IMR-90 (cell line): ENCODE results near the gene ACSL3. TPM values are rescaled to one million over a fixed set of nuclear protein-coding genes. Genes with fewer than 3 reads are reported as not detected.
"Not testable (repeated sequence)": the region's sequence is repeated elsewhere in the genome, so short reads cannot be mapped to it uniquely, and the experiment has no call there.

Experiments
- ATAC-seq: fragments of 200-7000 bp; cut with Tn5 transposase; 2 replicates; pipeline ENCODE4 v1.9.1; 2020; ENCODE audit warnings: low read depth, mild to moderate bottlenecking, moderate library complexity
- BruUV-seq: library from RNA; stranded (reverse); fragments of 400-500 nt; replicated peaks from 2 replicates; lab custom pipeline; 2021; lab: Mats Ljungman, UMichigan
- CTCF ChIA-PET: fragments of 300-600 bp; formaldehyde crosslinking; extraction: SDS; loops from one replicate; lab custom pipeline; 2021; ENCODE audit warnings: antibody characterized with exemption; lab: Yijun Ruan, JAX
- POLR2A ChIA-PET: fragments of 300-600 bp; sonication (Branson Sonifier 250); formaldehyde crosslinking; loops from one replicate; lab custom pipeline; 2022; ENCODE audit warnings: antibody characterized with exemption; ENCODE audit not compliant: unreplicated experiment; lab: Charles Lee
- DNase-seq: peaks from one replicate; pipeline ENCODE4 v3.0.0; 2013
- H2AFZ ChIP-seq: replicated peaks from 2 replicates; pipeline ENCODE3; 2013; ENCODE audit warnings: low read length, mild to moderate bottlenecking; ENCODE audit not compliant: poor library complexity
- H2AK5ac ChIP-seq: 2 replicates; pipeline ENCODE4 v1.6.1; 2013; ENCODE audit warnings: low read depth, low read length, inconsistent platforms
- H2AK9ac ChIP-seq: replicated peaks from 2 replicates; pipeline ENCODE3; 2013; ENCODE audit warnings: mild to moderate bottlenecking, low read depth, low read length, moderate library complexity; ENCODE audit not compliant: poor library complexity
- H2BK120ac ChIP-seq: 2 replicates; pipeline ENCODE4 v1.6.1; 2013; ENCODE audit warnings: low read depth, low read length, inconsistent platforms
- H2BK15ac ChIP-seq: 3 replicates; pipeline ENCODE4 v1.6.1; 2013; ENCODE audit warnings: low read depth, low read length, inconsistent platforms
- H2BK20ac ChIP-seq: 2 replicates; pipeline ENCODE4 v1.6.1; 2013; ENCODE audit warnings: low read depth, mild to moderate bottlenecking, inconsistent platforms, low read length, moderate library complexity
- H2BK5ac ChIP-seq: 2 replicates; pipeline ENCODE4 v1.6.1; 2013; ENCODE audit warnings: mild to moderate bottlenecking, low read depth, low read length, inconsistent platforms; ENCODE audit not compliant: poor library complexity, severe bottlenecking
- H3K14ac ChIP-seq: replicated peaks from 2 replicates; pipeline ENCODE4 v1.6.1; 2013; ENCODE audit warnings: low read depth, low read length, inconsistent platforms
- H3K18ac ChIP-seq: 2 replicates; pipeline ENCODE4 v1.6.1; 2013; ENCODE audit warnings: low read depth, low read length, control low read depth
- H3K23ac ChIP-seq: 2 replicates; pipeline ENCODE4 v1.6.1; 2013; ENCODE audit warnings: low read depth, low read length, inconsistent platforms
- H3K27ac ChIP-seq: 2 replicates; pipeline ENCODE4 v1.5.1; 2013; ENCODE audit warnings: mild to moderate bottlenecking, control low read depth, low read length; ENCODE audit not compliant: insufficient read depth
- H3K27me3 ChIP-seq: 2 replicates; pipeline ENCODE4 v1.6.1; 2013; ENCODE audit warnings: low read length; ENCODE audit not compliant: control insufficient read depth, insufficient read depth
- H3K36me3 ChIP-seq: 2 replicates; pipeline ENCODE4 v1.6.1; 2013; ENCODE audit warnings: low read length, mixed read lengths; ENCODE audit not compliant: control insufficient read depth, insufficient read depth
- H3K4ac ChIP-seq: 2 replicates; pipeline ENCODE4 v1.6.1; 2013; ENCODE audit warnings: low read depth, low read length, inconsistent platforms
- H3K4me1 ChIP-seq: 2 replicates; pipeline ENCODE4 v1.6.1; 2013; ENCODE audit warnings: low read length, mixed read lengths; ENCODE audit not compliant: control insufficient read depth, insufficient read depth
- H3K4me2 ChIP-seq: 2 replicates; pipeline ENCODE4 v1.6.1; 2013; ENCODE audit warnings: low read depth, mild to moderate bottlenecking, control low read depth, low read length, moderate library complexity
- H3K4me3 ChIP-seq: 2 replicates; pipeline ENCODE4 v1.5.1; 2013; ENCODE audit warnings: low read depth, mild to moderate bottlenecking, control low read depth, low read length, moderate library complexity; ENCODE audit not compliant: insufficient read depth
- H3K56ac ChIP-seq: 2 replicates; pipeline ENCODE4 v1.6.1; 2013; ENCODE audit warnings: low read length, inconsistent platforms; ENCODE audit not compliant: insufficient read depth; ENCODE audit errors: extremely low read depth
- H3K79me1 ChIP-seq, 2 experiments: 2 replicates each; pipeline ENCODE4 v1.6.1; 2013; ENCODE audit warnings: low read length in 2 of 2, inconsistent platforms in 1 of 2, low read depth in 1 of 2
- H3K9ac ChIP-seq: 2 replicates; pipeline ENCODE4 v1.6.1; 2013; ENCODE audit warnings: low read depth, low read length, control low read depth
- H3K9me1 ChIP-seq: 2 replicates; pipeline ENCODE4 v1.6.1; 2013; ENCODE audit warnings: low read length, inconsistent platforms; ENCODE audit not compliant: insufficient read depth
- H3K9me3 ChIP-seq: 2 replicates; pipeline ENCODE4 v1.6.1; 2013; ENCODE audit warnings: low read length; ENCODE audit not compliant: control insufficient read depth, insufficient read depth
- H4K20me1 ChIP-seq: 2 replicates; pipeline ENCODE4 v1.6.1; 2013; ENCODE audit warnings: low read length, inconsistent platforms; ENCODE audit not compliant: insufficient read depth
- H4K5ac ChIP-seq: 2 replicates; pipeline ENCODE4 v1.6.1; 2013; ENCODE audit warnings: mild to moderate bottlenecking, low read depth, low read length, control low read depth
- H4K8ac ChIP-seq, 2 experiments: 2 replicates each; pipeline ENCODE4 v1.6.1; 2013; ENCODE audit warnings: low read depth in 2 of 2, low read length in 2 of 2, control low read depth in 1 of 2, inconsistent platforms in 1 of 2
- H4K91ac ChIP-seq: 2 replicates; pipeline ENCODE4 v1.6.1; 2013; ENCODE audit warnings: low read depth, low read length, inconsistent platforms; ENCODE audit not compliant: insufficient read depth
- WGBS, 2 experiments: methylation state at CpG; one replicate each; pipeline versions ENCODE4 v1.1.5 to v1.1.7; 2013; ENCODE audit warnings: missing lambda C conversion rate in 2 of 2; ENCODE audit not compliant: insufficient read length in 1 of 2; ENCODE audit errors: extremely low coverage in 2 of 2; 5-methylcytosine and 5-hydroxymethylcytosine counted together
- dilution Hi-C: fragments of 300-500 bp; cut with HindIII; formaldehyde crosslinking; loops from one replicate; pipeline ENCODE4 v1.14.3; 2018; ENCODE audit warnings: low sequenced_read_pairs; ENCODE audit not compliant: unreplicated experiment
- in situ Hi-C: fragments of 300-500 bp; cut with MboI; formaldehyde crosslinking; loops from 3 replicates; pipeline ENCODE4 v1.14.3; 2019; ENCODE audit warnings: low sequenced_read_pairs, inconsistent platforms, mixed read lengths
- intact Hi-C: fragments of 100-400 bp; cut with micrococcal nuclease; formaldehyde crosslinking; loops from 2 replicates; pipeline ENCODE4 v1.10.0; 2022
- polyA plus RNA-seq, 3 experiments: library from polyadenylated mRNA; depleted of rRNA; stranded (reverse); fragments of >200 nt; gene quantifications; 2 replicates each; pipeline ENCODE4 v1.2.3, GENCODE V29; 2012; ENCODE audit warnings: low replicate concordance in 1 of 3
- total RNA-seq: library from RNA; depleted of rRNA; stranded (reverse); fragments of >200 nt; gene quantifications from 2 replicates; pipeline ENCODE4 v1.2.3, GENCODE V29; 2012

Gene ACSL3
- total and polyA plus RNA-seq, 2 of the 4 experiments (the other 2 are of a cell fraction): 31.0 to 84.2 TPM

- H2AFZ ChIP-seq, H3K14ac ChIP-seq, H3K79me1 ChIP-seq, intact Hi-C loops, H3K27me3 ChIP-seq, H3K56ac ChIP-seq, H3K27ac ChIP-seq, dilution Hi-C loops, H3K4me3 ChIP-seq, H3K9me1 ChIP-seq, DNase-seq, H3K9me3 ChIP-seq, H2BK15ac ChIP-seq, H3K9ac ChIP-seq, H2BK5ac ChIP-seq, BruUV-seq, H3K4ac ChIP-seq, H3K36me3 ChIP-seq, H4K5ac ChIP-seq, H2BK20ac ChIP-seq, H3K23ac ChIP-seq, H4K20me1 ChIP-seq, H2AK9ac ChIP-seq, ATAC-seq, in situ Hi-C loops, H2BK120ac ChIP-seq, H3K18ac ChIP-seq, H2AK5ac ChIP-seq, H3K4me2 ChIP-seq, H4K91ac ChIP-seq, H4K8ac ChIP-seq, POLR2A ChIA-PET: not testable (repeated sequence)
- CTCF ChIA-PET: interaction anchor here (0.6 kb wide), 1 partner anchor 493 kb away, joined by 5 read pairs; no protein-coding TSS in a partner anchor
- no CpG with 5 or more reads among the region's 4 CpGs for WGBS, 2 experiments
- peaks cover 12% of the 10 kb centered on the region for H3K4me1 ChIP-seq
Measured at GRCh38 chr2:222990206-222990605, 129.4 kb downstream of the ACSL3 start.
